Activated CD4-positive, alpha-beta T cell treated with anti-CD3 and anti-CD28 coated beads, Interleukin-2, amount 10 ng/mL, durations not matched to agents 24 days and 14 days (primary cell): Measurements from ENCODE around the gene VPS18. TPM values are rescaled to one million over a fixed set of nuclear protein-coding genes. Genes with fewer than 3 reads are reported as not detected.

Experiments
- DNase-seq: peaks from one replicate; pipeline ENCODE4 v3.0.0; 2022
- H3K27ac Mint-ChIP-seq: one replicate; pipeline ENCODE4 v1.8.0; 2022; ENCODE audit warnings: mild to moderate bottlenecking, mixed read lengths
- H3K27me3 Mint-ChIP-seq: one replicate; pipeline ENCODE4 v1.8.0; 2022; ENCODE audit warnings: mixed read lengths
- H3K36me3 Mint-ChIP-seq: one replicate; pipeline ENCODE4 v1.8.0; 2022; ENCODE audit warnings: low read depth, mild to moderate bottlenecking, mixed read lengths
- H3K4me1 Mint-ChIP-seq: one replicate; pipeline ENCODE4 v1.8.0; 2021; ENCODE audit warnings: mixed read lengths
- H3K4me3 Mint-ChIP-seq: one replicate; pipeline ENCODE4 v1.8.0; 2022; ENCODE audit warnings: mild to moderate bottlenecking, moderate library complexity, mixed read lengths
- H3K9me3 Mint-ChIP-seq: one replicate; pipeline ENCODE4 v1.8.0; 2021; ENCODE audit warnings: mixed read lengths
- intact Hi-C: fragments of 100-400 bp; cut with micrococcal nuclease; formaldehyde crosslinking; loops from one replicate; pipeline ENCODE4 v1.15.1; 2023
- total RNA-seq: library from RNA; stranded (reverse); gene quantifications from 2 replicates; pipeline ENCODE4 v1.2.3, GENCODE V29; 2022

The VPS18 gene
- total RNA-seq, 1 donor from 2014 or later, result 11.2 TPM

GRCh38 chr15:40912478-40912877 lies 18.2 kb downstream of the VPS18 start:
- intact Hi-C loops, result no loop called here
- Mint-ChIP-seq H3K36me3 (no peaks in the 10 kb centered on the region), H3K4me3 (no peak overlapping the region)

GRCh38 chr15:40914013-40914412 lies 19.8 kb downstream of the VPS18 start:
- no peak overlapping the region for H3K4me3 Mint-ChIP-seq
- no peaks in the 10 kb centered on the region for H3K9me3 Mint-ChIP-seq
- intact Hi-C loops, result no loop called here

More at GRCh38 chr15:40912478-40912877, 18.2 kb downstream of the VPS18 start:
- DNase-seq, result no peak
- no peak overlapping the region for H3K27ac Mint-ChIP-seq
- H3K4me1 Mint-ChIP-seq, result peaks cover 5% of the 10 kb centered on the region
- H3K9me3 Mint-ChIP-seq, result no peaks in the 10 kb centered on the region
- no peaks in the 10 kb centered on the region for H3K27me3 Mint-ChIP-seq

DNA sequence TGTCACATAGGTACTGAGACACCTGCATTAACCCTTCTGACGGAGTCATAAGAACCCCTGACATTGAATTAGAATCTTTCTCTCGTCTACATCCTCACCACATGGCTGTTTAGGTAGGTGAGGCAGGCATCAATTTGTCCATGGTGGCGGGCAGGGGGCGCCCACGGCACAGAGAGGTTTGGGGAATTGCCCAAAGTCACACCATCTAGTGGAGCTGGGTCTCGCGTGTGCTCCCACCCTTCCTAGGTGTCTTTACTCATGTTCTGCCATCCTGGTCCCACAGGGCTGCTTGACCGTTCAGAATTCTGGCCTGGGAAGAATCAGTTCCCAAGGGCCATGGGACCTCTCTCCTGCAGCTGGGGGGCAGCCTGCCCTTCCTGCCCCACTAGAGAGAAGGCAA lies 20.2 kb downstream of the VPS18 start:
- no peak overlapping the region for H3K27ac Mint-ChIP-seq
- no peak overlapping the region for H3K4me3 Mint-ChIP-seq
- no peaks in the 10 kb centered on the region for H3K36me3 Mint-ChIP-seq
- H3K27me3 Mint-ChIP-seq, result no peaks in the 10 kb centered on the region
- peaks cover 3% of the 10 kb centered on the region for H3K4me1 Mint-ChIP-seq
- H3K9me3 Mint-ChIP-seq, result no peaks in the 10 kb centered on the region
- DNase-seq, result no peak
- intact Hi-C loops, result no loop called here

More at GRCh38 chr15:40914013-40914412, 19.8 kb downstream of the VPS18 start:
- Mint-ChIP-seq H3K27ac (no peak overlapping the region), H3K36me3 (no peaks in the 10 kb centered on the region), H3K27me3 (no peaks in the 10 kb centered on the region), H3K4me1 (peaks cover 3% of the 10 kb centered on the region)
- no peak for DNase-seq

GRCh38 chr15:40915116-40915661 lies 20.9 kb downstream of the VPS18 start:
- peaks cover 3% of the 10 kb centered on the region for H3K4me1 Mint-ChIP-seq
- no peak overlapping the region for H3K4me3 Mint-ChIP-seq
- H3K27ac Mint-ChIP-seq, result no peak overlapping the region
- no peaks in the 10 kb centered on the region for H3K9me3 Mint-ChIP-seq
- H3K36me3 Mint-ChIP-seq, result no peaks in the 10 kb centered on the region
- H3K27me3 Mint-ChIP-seq, result no peaks in the 10 kb centered on the region
- no peak for DNase-seq
- intact Hi-C loops, result no loop called here

DNA sequence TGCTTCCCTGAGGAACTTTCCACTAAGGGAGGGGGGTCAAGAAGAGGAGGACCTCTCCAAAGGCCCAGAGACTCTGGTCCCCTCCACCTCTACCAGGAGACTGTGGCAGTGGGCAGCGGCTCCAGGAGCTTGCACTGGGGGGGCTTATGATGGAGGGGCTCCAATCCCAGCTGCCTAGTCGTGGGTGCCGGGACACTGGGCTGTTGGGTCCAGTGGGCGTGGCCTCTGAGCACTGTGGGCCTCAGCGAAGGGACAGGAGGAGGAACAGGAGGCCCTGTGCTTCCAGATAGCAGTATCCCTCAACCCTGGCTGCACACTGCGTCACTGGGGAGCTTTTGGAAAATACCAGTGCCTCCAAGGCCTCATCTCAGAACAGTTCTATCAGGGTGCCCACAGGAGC lies 21.4 kb downstream of the VPS18 start:
- no peaks in the 10 kb centered on the region for H3K36me3 Mint-ChIP-seq
- H3K4me1 Mint-ChIP-seq, result peaks cover 3% of the 10 kb centered on the region
- no peak overlapping the region for H3K4me3 Mint-ChIP-seq
- DNase-seq, result no peak
- H3K27ac Mint-ChIP-seq, result no peak overlapping the region
- peaks cover 2% of the 10 kb centered on the region for H3K27me3 Mint-ChIP-seq
- intact Hi-C loops, result no loop called here
- H3K9me3 Mint-ChIP-seq, result no peaks in the 10 kb centered on the region

DNA sequence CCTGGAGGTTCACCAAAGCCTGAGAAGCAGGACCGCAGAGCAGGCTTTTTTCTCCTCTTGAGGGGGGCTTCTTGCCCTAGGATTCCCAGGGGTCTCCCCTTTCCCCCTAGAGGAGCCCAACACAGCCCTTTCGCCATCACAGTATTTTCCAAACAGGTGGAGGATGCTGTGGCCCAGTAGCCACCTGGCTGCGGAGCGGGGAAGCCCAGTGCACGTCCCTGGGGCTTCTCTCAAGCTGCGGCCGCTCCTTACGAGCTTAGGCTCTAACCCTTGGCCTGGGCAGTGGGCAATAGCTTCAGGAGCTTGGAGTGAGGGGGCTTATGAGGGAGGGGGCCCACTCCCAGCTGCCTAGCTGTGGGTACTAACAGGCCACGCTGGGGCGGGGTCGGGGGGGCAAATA lies 23.3 kb downstream of the VPS18 start:
- no peak overlapping the region for H3K27ac Mint-ChIP-seq
- no peak overlapping the region for H3K4me3 Mint-ChIP-seq
- intact Hi-C loops, result no loop called here
- no peaks in the 10 kb centered on the region for H3K9me3 Mint-ChIP-seq
- DNase-seq, result no peak
- no peaks in the 10 kb centered on the region for H3K4me1 Mint-ChIP-seq
- H3K27me3 Mint-ChIP-seq, result peaks cover 5% of the 10 kb centered on the region
- H3K36me3 Mint-ChIP-seq, result no peaks in the 10 kb centered on the region

GRCh38 chr15:40918146-40918798 lies 24.0 kb downstream of the VPS18 start:
- no peak for DNase-seq
- intact Hi-C loops, result no loop called here
- Mint-ChIP-seq H3K27me3 (peaks cover 9% of the 10 kb centered on the region), H3K27ac (no peak overlapping the region), H3K4me1 (no peaks in the 10 kb centered on the region), H3K4me3 (no peak overlapping the region), H3K36me3 (no peaks in the 10 kb centered on the region), H3K9me3 (no peaks in the 10 kb centered on the region)

DNA sequence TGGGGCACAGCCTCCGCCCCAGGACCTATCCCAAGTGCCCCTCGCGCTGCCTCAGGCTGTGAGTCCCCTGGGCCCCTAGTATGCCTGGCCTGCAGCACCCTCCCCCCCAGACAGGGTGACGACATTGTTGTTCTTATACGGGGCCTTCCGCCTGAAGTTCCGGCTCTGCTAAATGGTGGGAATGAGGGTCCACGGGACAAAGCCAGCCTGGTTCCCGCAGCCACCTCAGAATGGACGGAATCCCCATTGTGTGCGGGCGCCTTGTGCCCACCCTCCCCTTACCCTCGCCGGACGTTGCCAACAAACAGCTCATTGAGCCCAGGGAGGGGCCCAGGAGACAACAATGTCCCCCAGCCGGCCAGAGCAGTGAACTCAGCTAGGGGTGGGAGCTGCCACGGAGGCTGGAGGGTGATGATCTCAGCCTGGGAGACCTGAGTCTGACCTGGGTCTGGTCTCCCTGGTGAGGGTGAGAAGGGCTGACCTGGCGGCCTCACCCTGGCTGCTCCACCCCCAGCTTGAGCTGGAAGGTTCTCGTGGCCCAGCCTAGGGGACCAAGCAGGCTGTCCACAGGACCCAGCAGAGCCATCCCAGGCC lies 24.6 kb downstream of the VPS18 start:
- no peaks in the 10 kb centered on the region for H3K36me3 Mint-ChIP-seq
- no peak overlapping the region for H3K4me3 Mint-ChIP-seq
- H3K9me3 Mint-ChIP-seq, result no peaks in the 10 kb centered on the region
- H3K27ac Mint-ChIP-seq, result no peak overlapping the region
- peaks cover 13% of the 10 kb centered on the region for H3K27me3 Mint-ChIP-seq
- no peak for DNase-seq
- intact Hi-C loops, result no loop called here
- H3K4me1 Mint-ChIP-seq, result no peaks in the 10 kb centered on the region

DNA sequence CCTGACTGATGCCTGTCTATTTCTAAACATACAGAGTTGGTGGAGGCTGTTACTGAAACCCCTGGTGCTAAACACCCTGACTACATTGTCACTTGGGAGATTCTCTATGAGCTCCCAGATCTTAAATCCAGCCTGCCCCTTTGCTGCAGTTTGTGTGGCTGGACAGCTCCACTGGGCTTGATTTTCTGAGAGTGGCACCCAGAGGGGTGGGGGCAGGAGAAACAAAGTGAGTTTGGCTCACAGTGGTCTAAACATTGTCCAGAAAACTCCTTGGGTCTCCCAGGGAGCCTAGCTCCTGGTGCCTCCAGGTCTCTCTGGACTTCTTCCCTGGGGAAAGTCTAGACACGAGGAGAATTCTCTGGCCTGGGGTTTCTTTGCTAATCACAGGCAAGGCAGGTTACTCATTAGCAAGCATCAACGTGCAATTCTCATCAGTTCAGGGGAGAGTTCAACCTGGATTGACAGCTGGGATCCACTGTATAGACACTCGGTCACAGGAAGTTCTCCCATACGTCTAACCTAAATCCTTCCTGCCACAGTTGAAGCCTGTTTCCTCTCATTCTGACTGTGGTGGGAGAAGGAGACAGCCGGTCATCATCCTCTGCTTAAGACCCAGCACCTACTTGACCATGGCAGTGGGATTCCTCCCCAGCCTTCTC lies 27.8 kb downstream of the VPS18 start:
- no peak overlapping the region for H3K4me3 Mint-ChIP-seq
- no peak for DNase-seq
- no peaks in the 10 kb centered on the region for H3K36me3 Mint-ChIP-seq
- peaks cover 9% of the 10 kb centered on the region for H3K4me1 Mint-ChIP-seq
- intact Hi-C loops, result no loop called here
- peaks cover 40% of the 10 kb centered on the region for H3K27me3 Mint-ChIP-seq
- no peaks in the 10 kb centered on the region for H3K9me3 Mint-ChIP-seq
- no peak overlapping the region for H3K27ac Mint-ChIP-seq

GRCh38 chr15:40922608-40923005 lies 28.4 kb downstream of the VPS18 start:
- H3K4me3 Mint-ChIP-seq, result no peak overlapping the region
- H3K9me3 Mint-ChIP-seq, result no peaks in the 10 kb centered on the region
- peaks cover 43% of the 10 kb centered on the region for H3K27me3 Mint-ChIP-seq
- H3K4me1 Mint-ChIP-seq, result peaks cover 12% of the 10 kb centered on the region
- intact Hi-C loops, result no loop called here
- DNase-seq, result no peak
- no peaks in the 10 kb centered on the region for H3K36me3 Mint-ChIP-seq
- H3K27ac Mint-ChIP-seq, result no peak overlapping the region

GRCh38 chr15:40923551-40923950 lies 29.3 kb downstream of the VPS18 start:
- Mint-ChIP-seq H3K27me3 (peaks cover 46% of the 10 kb centered on the region), H3K27ac (no peak overlapping the region), H3K9me3 (no peaks in the 10 kb centered on the region), H3K4me3 (no peak overlapping the region), H3K36me3 (no peaks in the 10 kb centered on the region), H3K4me1 (peaks cover 12% of the 10 kb centered on the region)
- intact Hi-C loops, result no loop called here
- no peak for DNase-seq

DNA sequence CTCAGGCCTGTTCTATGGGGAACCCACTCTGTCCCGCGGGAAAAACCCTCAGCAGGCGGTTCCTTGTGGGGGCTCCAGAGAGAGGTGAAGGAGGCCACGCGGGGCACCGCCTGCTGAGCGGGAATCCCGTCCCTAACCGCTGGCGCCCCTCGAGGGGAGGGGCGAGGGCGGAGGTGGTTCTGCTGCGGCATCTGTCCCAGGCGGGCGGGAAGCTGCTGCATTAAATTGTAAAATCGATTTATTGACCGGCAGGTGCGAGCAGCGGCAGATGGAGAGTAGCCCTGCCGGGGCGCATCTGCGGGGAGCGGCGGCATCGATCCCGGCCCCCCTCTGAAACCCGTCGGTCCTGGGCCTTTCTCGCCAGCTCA lies 31.2 kb downstream of the VPS18 start:
- Mint-ChIP-seq H3K4me3 (no peak overlapping the region), H3K27me3 (peaks cover 62% of the 10 kb centered on the region)
- intact Hi-C loops, result no loop called here

DNA sequence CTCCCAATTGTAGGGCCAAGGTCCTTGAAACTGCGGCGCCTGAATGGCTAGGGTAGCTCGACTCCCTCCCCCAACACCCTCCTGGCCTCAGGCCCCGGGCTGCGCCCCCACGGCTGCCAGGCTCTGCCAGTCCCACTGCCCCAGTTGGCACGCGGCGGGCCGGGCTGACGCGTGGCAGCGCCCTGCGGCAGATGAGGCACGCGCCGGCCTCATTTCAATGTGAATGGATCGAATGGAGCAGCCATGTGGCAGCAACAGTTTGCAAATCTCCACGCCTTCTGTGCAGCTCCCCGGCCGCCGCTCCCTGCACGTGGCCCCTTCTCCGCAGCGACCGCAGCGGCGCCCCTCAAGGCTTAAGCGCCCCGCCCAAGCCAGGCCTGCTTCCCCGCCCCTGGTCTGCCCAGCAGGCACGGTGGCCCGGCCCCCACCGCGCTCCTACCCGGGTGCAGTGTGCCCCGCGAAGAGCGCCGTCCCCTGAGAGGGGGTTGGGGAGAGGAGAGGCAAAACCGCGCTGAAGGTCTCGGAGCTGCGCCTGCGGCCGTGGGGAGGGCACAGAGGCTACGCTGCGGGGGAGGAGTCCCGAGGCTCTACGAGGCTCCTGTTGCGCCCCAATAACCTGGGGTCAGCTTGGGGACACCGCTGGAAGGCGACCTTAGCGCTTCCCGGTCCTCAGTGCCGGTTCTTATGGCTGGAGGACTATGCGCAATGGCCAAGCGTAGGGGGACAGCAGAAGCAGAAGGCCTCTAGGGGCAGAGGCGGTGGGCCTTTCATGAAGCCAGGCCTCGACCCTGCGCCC lies 31.8 kb downstream of the VPS18 start:
- peaks cover 30% of the 10 kb centered on the region for H3K4me1 Mint-ChIP-seq
- peaks cover 2% of the 10 kb centered on the region for H3K36me3 Mint-ChIP-seq
- peaks cover 63% of the 10 kb centered on the region for H3K27me3 Mint-ChIP-seq
- no peaks in the 10 kb centered on the region for H3K9me3 Mint-ChIP-seq
- intact Hi-C loops, result no loop called here
- peak; percentile 73 for DNase-seq
- no peak overlapping the region for H3K27ac Mint-ChIP-seq
- H3K4me3 Mint-ChIP-seq, result peak overlapping the region; percentile 63

More for the DNA sequence above, 31.2 kb downstream of the VPS18 start:
- DNase-seq, result no peak
- Mint-ChIP-seq H3K27ac (no peak overlapping the region), H3K9me3 (no peaks in the 10 kb centered on the region), H3K4me1 (peaks cover 24% of the 10 kb centered on the region), H3K36me3 (peaks cover 2% of the 10 kb centered on the region)
